Pancreas (tissue), 10 donors: ENCODE results near the gene BNIP2. TPM values are rescaled to one million over a fixed set of nuclear protein-coding genes. Genes with fewer than 3 reads are reported as not detected.

Experiments
- ATAC-seq, 4 donors: fragments of 200-7000 bp; cut with Tn5 transposase; one replicate each; pipeline versions ENCODE4 v1.8.0 to v1.9.1; 2020; ENCODE audit warnings: mild to moderate bottlenecking in 4 of 4, moderate library complexity in 4 of 4
- DNase-seq, 6 donors: peaks; one replicate each; pipeline ENCODE4 v3.0.0-alpha.2; 2020
- FAIRE-seq: peaks from 2 replicates; lab custom pipeline; 2012; peaks lifted over from hg19 to GRCh38; lab: Jason Lieb, UNC
- H3K27ac ChIP-seq, 4 donors: fragments of 200-600 bp; sonication (generic); 1 replicate in 3 of 4; 2 replicates in 1 of 4; pipeline versions ENCODE4 v1.5.0 to v1.8.0; 2020
- H3K27me3 ChIP-seq, 4 donors: fragments of 200-600 bp; one replicate each; pipeline ENCODE4 v1.8.0; 2021
- H3K36me3 ChIP-seq, 3 donors: fragments of 200-600 bp; sonication (generic) in 1 of 3; one replicate each; pipeline versions ENCODE4 v1.5.0 to v1.8.0; 2020 to 2021
- H3K4me1 ChIP-seq, 3 donors: fragments of 200-600 bp; one replicate each; pipeline ENCODE4 v1.8.0; 2021
- H3K4me3 ChIP-seq, 4 donors: fragments of 200-600 bp; sonication (generic) in 2 of 4; one replicate each; pipeline versions ENCODE4 v1.5.0 to v1.8.0; 2020 to 2021
- H3K9me3 ChIP-seq, 4 donors: fragments of 200-600 bp; one replicate each; pipeline ENCODE4 v1.8.0; 2021
- CTCF ChIP-seq, 4 donors: fragments of 200-600 bp; sonication (generic) in 3 of 4; IDR thresholded peaks; one replicate each; pipeline versions ENCODE4 v1.5.0 to v1.8.0; 2021; ENCODE audit warnings: antibody characterized with exemption in 4 of 4
- WGBS, 2 donors: extraction: QIAGEN DNeasy Blood & Tissue Kit; methylation state at CpG; one replicate each; pipeline ENCODE4 v1.1.7; 2013; 5-methylcytosine and 5-hydroxymethylcytosine counted together
- intact Hi-C, 3 donors: fragments of 100-400 bp; cut with DNase I; formaldehyde crosslinking; loops; one replicate each; pipeline versions ENCODE4 v1.11.1 to v1.14.2; 2022
- polyA plus RNA-seq, 2 donors: library from polyadenylated mRNA; stranded (reverse); fragments of 200-250 nt; gene quantifications; one replicate each; pipeline ENCODE4 v1.2.3, GENCODE V29; 2013
- total RNA-seq, 6 donors: library from RNA; stranded (reverse); fragmentation: NEBNext Ultra II Directional in 4 of 6; extraction: Animal tissue kit (Norgen Biotek cat#: 25700) in 4 of 6; gene quantifications; one replicate each; pipeline versions ENCODE4 v1.2.1 to v1.2.4, GENCODE V29; 2021 to 2023
- donor health status: healthy with polysubstance abuse.
- donor health status: DM: no; HTN: no; CAD: no; lungs with moderate emphysema.
- donor health status: DM: no; HTN: no; CAD: no.
- donor health status: control.
- donor health status: control.
- donor health status: Bipolar disorder and iron deficiency.
- donor health status: DM: yes; HTN: yes; CAD: no.
- donor health status: DM: no; HTN: no; CAD: no.
- donor health status: DM: no; HTN: no; CAD: no.
- donor health status: DM: yes; HTN: yes; CAD: no.

The BNIP2 gene
- total and polyA plus RNA-seq, 8 donors: 15.7 to 46.9 (median 23.2) TPM

GRCh38 chr15:59615661-59616060 lies 73.5 kb downstream of the BNIP2 start:
- no peak overlapping the region for H3K4me3 ChIP-seq
- FAIRE-seq: no peak
- no peak for ATAC-seq
- peak overlapping the region in 2 of 4 donors; percentile 3 to 26 for H3K27ac ChIP-seq
- no peaks in the 10 kb centered on the region for H3K9me3 ChIP-seq
- 71 to 77% methylated on average over 5 of the region's 5 CpGs for WGBS, 2 donors
- intact Hi-C loops: no loop called here
- H3K4me1 ChIP-seq: no peaks in the 10 kb centered on the region
- H3K36me3 ChIP-seq: no peaks in the 10 kb centered on the region
- no peaks in the 10 kb centered on the region for H3K27me3 ChIP-seq
- DNase-seq: no peak
- no peak for TF ChIP-seq CTCF (IDR thresholded peaks at IDR 0.05)

GRCh38 chr15:59614153-59614552 lies 75.0 kb downstream of the BNIP2 start:
- Histone ChIP-seq H3K9me3 (no peaks in the 10 kb centered on the region), H3K4me1 (no peaks in the 10 kb centered on the region), H3K4me3 (no peak overlapping the region), H3K36me3 (no peaks in the 10 kb centered on the region), H3K27ac (no peak overlapping the region), H3K27me3 (no peaks in the 10 kb centered on the region)
- 83 to 92% methylated on average over 7 of the region's 7 CpGs for WGBS, 2 donors
- TF ChIP-seq CTCF (IDR thresholded peaks at IDR 0.05): no peak
- DNase-seq: no peak
- FAIRE-seq: no peak
- no peak for ATAC-seq
- intact Hi-C loops: no loop called here

DNA sequence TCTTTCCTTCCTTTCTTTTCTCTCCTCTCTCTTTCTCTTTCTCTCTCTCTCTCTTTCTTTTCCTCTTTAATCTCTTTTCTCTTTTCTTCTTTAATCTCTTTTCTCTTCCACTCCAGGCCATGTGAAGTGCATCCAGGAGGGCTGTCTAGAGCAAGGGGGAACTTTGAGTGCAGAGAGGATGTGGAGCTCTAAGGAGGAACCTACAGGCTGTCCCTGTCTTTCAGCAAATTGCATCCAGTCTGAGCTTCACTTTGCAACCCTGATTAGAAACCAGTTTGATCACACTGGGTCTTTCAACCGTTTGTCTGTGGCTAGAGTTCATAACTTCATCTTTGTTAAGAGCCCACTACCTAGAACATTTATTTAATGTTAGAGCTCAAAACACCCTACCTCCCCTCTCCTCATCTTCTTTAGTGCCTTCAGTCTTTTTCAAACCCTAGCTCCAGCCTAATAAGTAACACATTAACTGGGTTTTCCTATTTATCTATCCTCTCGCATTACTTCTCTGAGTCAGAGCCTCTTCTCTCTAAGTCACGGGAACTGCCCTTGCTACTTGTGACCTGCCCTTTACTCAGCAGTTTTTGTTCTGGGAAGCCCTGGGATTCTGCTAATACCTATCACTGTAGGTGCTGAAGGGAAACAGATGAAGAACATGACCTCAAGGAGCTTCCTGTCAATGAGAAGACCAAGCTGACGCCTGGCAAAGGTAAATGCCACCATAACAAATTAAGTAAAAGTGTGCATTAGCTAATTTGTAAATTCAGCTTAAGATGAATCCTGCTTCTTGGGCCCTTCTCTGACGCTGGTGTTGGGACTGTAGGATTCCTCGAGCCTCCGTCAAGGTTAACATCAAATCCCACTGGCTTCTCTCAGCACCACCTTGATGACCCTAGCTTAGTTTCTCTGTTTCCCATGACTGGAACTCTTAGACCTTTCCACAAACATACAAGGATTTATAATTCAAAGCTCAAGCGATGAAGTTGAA lies 77.6 kb downstream of the BNIP2 start, which contains the start of gene GCNT3:
GCNT3 (plus strand) TSS at position 508 of the 985 bp plus-strand sequence. CDS start 6,456 bp downstream, outside the sequence.
- WGBS, 2 donors: 52 to 53% methylated on average over 8 of the region's 8 CpGs
- peak; percentile 53 to 92 (median 88) for ATAC-seq
- no peak for FAIRE-seq
- Histone ChIP-seq H3K27ac (peak within 1 kb of the TSS in 1 of 4 donors; percentile 32), H3K9me3 (no peaks in the 10 kb centered on the region), H3K4me3 (peak within 1 kb of the TSS in 1 of 4 donors; percentile 8), H3K4me1 (no peaks in the 10 kb centered on the region), H3K36me3 (no peaks in the 10 kb centered on the region), H3K27me3 (no peaks in the 10 kb centered on the region)
- peak in 1 of 6 donors; percentile 29 for DNase-seq
- intact Hi-C loops: no loop called here
- TF ChIP-seq CTCF (IDR thresholded peaks at IDR 0.05): no peak

- ATAC-seq (no peak), DNase-seq (no peak), FAIRE-seq (no peak)
- WGBS, 2 donors: 79 to 88% methylated on average over 6 to 7 of the region's 7 CpGs
- no peaks in the 10 kb centered on the region for H3K36me3 ChIP-seq
- H3K9me3 ChIP-seq: no peaks in the 10 kb centered on the region
- no peaks in the 10 kb centered on the region for H3K4me1 ChIP-seq
- TF ChIP-seq CTCF (IDR thresholded peaks at IDR 0.05): no peak
- no peaks in the 10 kb centered on the region for H3K27me3 ChIP-seq
- no peak overlapping the region for H3K27ac ChIP-seq
- no peak overlapping the region for H3K4me3 ChIP-seq
- intact Hi-C loops: no loop called here
These were observed 79.1 kb downstream of the BNIP2 start for GRCh38 chr15:59609730-59610712.

Other genes with a start within 250 kb of the BNIP2 start
- gene GCNT3, start 77.5 kb downstream of the BNIP2 start, total RNA-seq: 1 to 10 TPM; 1.2 to 8.6 (median 2.5) TPM
- 1 to 10 TPM in 1 of 2 donors, under 1 TPM in 1; 0.27 to 2.5 TPM for gene GCNT3, start 77.5 kb downstream of the BNIP2 start, polyA plus RNA-seq
- gene GTF2A2, start 31.8 kb downstream of the BNIP2 start, total RNA-seq: 10 to 100 TPM; 16.8 to 39.1 (median 32.5) TPM
- gene GTF2A2, start 31.8 kb downstream of the BNIP2 start, polyA plus RNA-seq: 10 to 100 TPM; 33.5 to 62.5 TPM